ENCODE measurements around the gene SLC6A6. TPM values are rescaled to one million over a fixed set of nuclear protein-coding genes. Genes with fewer than 3 reads are reported as not detected.

Gene SLC6A6
- total RNA-seq, 4 donors from 2014 or later: 15.4 to 37.6 (median 20.9) TPM

- H3K27ac ChIP-seq: peak overlapping the region in 3 of 4 donors; percentile 64 to 96 (median 93)
- H3K4me1 ChIP-seq: peaks cover 0 to 52% (median 26%) of the 10 kb centered on the region in 3 donors
- ATAC-seq: no peak
- H3K9me3 ChIP-seq: no peaks in the 10 kb centered on the region
- no peaks in the 10 kb centered on the region for H3K36me3 ChIP-seq
- WGBS, 2 donors (ENCODE audit: low coverage in 1 of 2): 20 to 33% methylated on average over 1 of the region's 3 CpGs
- H3K4me3 ChIP-seq: peak overlapping the region; percentile 44 to 80
- no peak for TF ChIP-seq CTCF (IDR thresholded peaks at IDR 0.05)
- no peak for TF ChIP-seq POLR2A (IDR thresholded peaks at IDR 0.05)
- TF ChIP-seq POLR2AphosphoS5 (IDR thresholded peaks at IDR 0.05): no peak
- TF ChIP-seq EP300 (IDR thresholded peaks at IDR 0.05): no peak
- no peaks in the 10 kb centered on the region for H3K27me3 ChIP-seq
Measured at GRCh38 chr3:14404186-14404585, 1.8 kb downstream of the SLC6A6 start.

DNA sequence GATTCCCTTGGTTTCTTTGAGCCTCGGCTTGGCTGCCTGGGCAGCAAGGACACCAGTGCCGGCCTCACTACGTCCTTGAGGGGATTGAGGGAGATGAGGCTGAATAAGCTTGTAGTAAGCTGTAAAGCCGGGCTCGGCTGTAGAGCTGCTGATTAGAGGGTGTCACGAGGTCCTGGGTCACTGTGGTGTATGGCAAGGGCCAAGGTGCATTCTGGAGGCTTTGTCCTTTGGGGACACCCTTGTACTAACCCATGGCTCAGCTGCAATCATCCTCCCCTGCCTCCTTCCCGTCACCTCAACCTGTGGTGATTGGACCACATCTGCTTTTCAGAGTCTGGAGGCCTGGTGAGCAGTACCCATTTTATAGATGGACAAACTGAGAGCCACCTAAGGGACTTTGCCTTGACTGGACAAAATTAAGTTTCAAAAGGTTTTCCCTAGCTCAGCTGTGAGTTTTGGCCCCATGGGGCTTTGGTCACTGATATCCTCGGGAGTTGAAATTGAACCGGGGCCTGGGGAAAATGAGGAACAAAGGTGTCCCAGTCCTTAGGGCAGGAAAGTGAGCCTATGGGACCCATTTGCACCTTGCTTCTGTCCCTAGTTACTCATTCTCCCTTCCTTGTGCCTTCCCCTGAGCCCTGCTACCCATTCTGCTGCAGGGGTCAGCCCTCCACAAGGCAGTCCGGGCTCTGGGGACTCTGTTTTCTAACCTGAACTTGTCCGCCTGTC lies 2.4 kb downstream of the SLC6A6 start:
- TF ChIP-seq POLR2A (IDR thresholded peaks at IDR 0.05): no peak
- TF ChIP-seq CTCF (IDR thresholded peaks at IDR 0.05): no peak
- no peak for TF ChIP-seq EP300 (IDR thresholded peaks at IDR 0.05)
- H3K27me3 ChIP-seq: no peaks in the 10 kb centered on the region
- H3K27ac ChIP-seq: peak overlapping the region in 3 of 4 donors; percentile 64 to 96 (median 93)
- no peak for ATAC-seq
- 72 to 93% methylated on average over 2 to 7 of the region's 11 CpGs for WGBS, 2 donors (ENCODE audit: low coverage in 1 of 2)
- no peaks in the 10 kb centered on the region for H3K36me3 ChIP-seq
- no peaks in the 10 kb centered on the region for H3K9me3 ChIP-seq
- peak overlapping the region in 1 of 2 donors; percentile 80 for H3K4me3 ChIP-seq
- peaks cover 0 to 58% (median 26%) of the 10 kb centered on the region in 3 donors for H3K4me1 ChIP-seq

GRCh38 chr3:14405360-14406238 lies 3.2 kb downstream of the SLC6A6 start:
- no peak overlapping the region for H3K4me3 ChIP-seq
- no peaks in the 10 kb centered on the region for H3K27me3 ChIP-seq
- no peak for ATAC-seq
- H3K27ac ChIP-seq: peak overlapping the region in 3 of 4 donors; percentile 11 to 96 (median 19)
- 58 to 80% methylated on average over 6 to 9 of the region's 10 CpGs for WGBS, 2 donors (ENCODE audit: low coverage in 1 of 2)
- no peak for TF ChIP-seq POLR2AphosphoS5 (IDR thresholded peaks at IDR 0.05)
- TF ChIP-seq CTCF (IDR thresholded peaks at IDR 0.05): peak in 1 of 4 experiments; percentile 18
- H3K4me1 ChIP-seq: peaks cover 0 to 63% (median 26%) of the 10 kb centered on the region in 3 donors
- H3K36me3 ChIP-seq: no peaks in the 10 kb centered on the region
- H3K9me3 ChIP-seq: no peaks in the 10 kb centered on the region

- no peak for ATAC-seq
- TF ChIP-seq EP300 (IDR thresholded peaks at IDR 0.05): no peak
- no CpG with 5 or more reads among the region's 5 CpGs for WGBS, 2 donors (ENCODE audit: low coverage in 1 of 2)
- Histone ChIP-seq H3K4me1 (peaks cover 0 to 70% (median 26%) of the 10 kb centered on the region in 3 donors), H3K27me3 (no peaks in the 10 kb centered on the region), H3K4me3 (no peak overlapping the region), H3K9me3 (no peaks in the 10 kb centered on the region), H3K36me3 (peaks cover 0 to 7% of the 10 kb centered on the region in 2 donors), H3K27ac (no peak overlapping the region)
Measured at GRCh38 chr3:14406336-14406735, 3.9 kb downstream of the SLC6A6 start.

DNA sequence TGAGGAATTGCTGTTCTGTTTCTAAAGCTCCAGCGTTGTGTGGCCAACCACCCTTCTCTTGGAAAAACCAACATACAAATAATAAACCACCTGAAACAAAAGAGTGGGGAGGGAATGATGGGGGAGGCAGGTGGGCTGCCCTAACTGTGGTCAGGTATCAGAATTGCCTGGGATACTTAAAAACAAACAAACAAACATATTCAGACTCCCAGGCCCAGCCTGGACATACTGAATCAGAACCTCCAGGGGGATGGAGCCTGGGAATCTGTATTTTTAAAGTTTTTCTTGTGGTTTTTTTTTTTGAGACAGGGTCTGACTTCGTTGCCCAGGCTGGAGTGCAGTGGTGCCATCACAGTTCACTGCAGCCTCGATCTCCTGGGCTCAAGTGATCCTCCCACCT lies 4.4 kb downstream of the SLC6A6 start:
- TF ChIP-seq CTCF (IDR thresholded peaks at IDR 0.05): no peak
- TF ChIP-seq POLR2AphosphoS5 (IDR thresholded peaks at IDR 0.05): no peak
- no peak for TF ChIP-seq POLR2A (IDR thresholded peaks at IDR 0.05)
- TF ChIP-seq EP300 (IDR thresholded peaks at IDR 0.05): no peak
- WGBS, 2 donors (ENCODE audit: low coverage in 1 of 2): 91 to 92% methylated on average over 3 of the region's 3 CpGs
- Histone ChIP-seq H3K27ac (no peak overlapping the region), H3K9me3 (no peaks in the 10 kb centered on the region), H3K4me1 (peaks cover 0 to 70% (median 26%) of the 10 kb centered on the region in 3 donors), H3K4me3 (no peak overlapping the region), H3K36me3 (peaks cover 0 to 11% of the 10 kb centered on the region in 2 donors), H3K27me3 (no peaks in the 10 kb centered on the region)
- ATAC-seq: no peak

All from gastroesophageal sphincter (tissue), 4 donors.